K562 (cell line): Measurements from ENCODE around the gene GEN1. TPM values are rescaled to one million over a fixed set of nuclear protein-coding genes. Genes with fewer than 3 reads are reported as not detected.

ENCODE experiments used
- ATAC-seq: fragments of 200-7000 bp; cut with Tn5 transposase; 3 replicates; pipeline ENCODE4 v1.9.1; 2020; ENCODE audit warnings: moderate library complexity
- BruUV-seq: library from RNA; stranded (reverse); fragments of 400-500 nt; replicated peaks from 2 replicates; lab custom pipeline; 2021; lab: Mats Ljungman, UMichigan
- CTCF ChIA-PET: fragments of 300-600 bp; formaldehyde crosslinking; extraction: SDS; loops from one replicate; lab custom pipeline; 2021; ENCODE audit warnings: low intra/inter-chr PET ratio; lab: Yijun Ruan, JAX
- POLR2A ChIA-PET: fragments of 300-600, 350-650 bp; sonication (Branson Sonifier 250); formaldehyde crosslinking; extraction: SDS; loops from one replicate; lab custom pipeline; 2021; ENCODE audit warnings: antibody characterized with exemption, inconsistent platforms; lab: Yijun Ruan, JAX
- DNase-seq, 4 experiments: peaks; one replicate each; pipeline versions ENCODE4 v3.0.0 to v3.0.0-alpha.2; 2011 to 2018; ENCODE audit warnings: low spot score in 3 of 4, mixed read lengths in 3 of 4; ENCODE audit errors: extremely low read depth in 1 of 4
- FAIRE-seq: peaks from 2 replicates; lab custom pipeline; 2011; peaks lifted over from hg19 to GRCh38; lab: Jason Lieb, UNC
- H2AFZ ChIP-seq: 2 replicates; pipeline ENCODE4 v1.6.0; 2011; ENCODE audit warnings: low read depth, low read length, control low read depth, inconsistent platforms
- H3K27ac ChIP-seq: fragments of 200-600 bp; 3 replicates; pipeline ENCODE4 v1.8.0; 2011; ENCODE audit warnings: low read depth, mild to moderate bottlenecking, control low read depth, inconsistent platforms, low read length, moderate library complexity, mixed read lengths; ENCODE audit errors: extremely low read depth
- H3K27me3 ChIP-seq, 2 experiments: fragments of 300-600 bp in 1 of 2; 2 replicates in 1 of 2; 3 replicates in 1 of 2; pipeline versions ENCODE4 v1.6.0 to v1.8.0; 2011; ENCODE audit warnings: inconsistent platforms in 2 of 2, low read length in 2 of 2, mild to moderate bottlenecking in 1 of 2, mixed read lengths in 1 of 2, moderate library complexity in 1 of 2; ENCODE audit not compliant: control insufficient read depth in 2 of 2, insufficient read depth in 2 of 2
- H3K36me3 ChIP-seq: fragments of 300-600 bp; 3 replicates; pipeline ENCODE4 v1.8.0; 2011; ENCODE audit warnings: mild to moderate bottlenecking, low read length, inconsistent platforms; ENCODE audit not compliant: control insufficient read depth, insufficient read depth
- H3K4me1 ChIP-seq, 2 experiments: fragments of 200-600 bp in 1 of 2; replicated peaks in 1 of 2; 2 replicates in 1 of 2; 3 replicates in 1 of 2; pipeline versions ENCODE4 v1.5.1 to v1.8.0; 2011; ENCODE audit warnings: inconsistent platforms in 2 of 2, low read length in 2 of 2, mild to moderate bottlenecking in 1 of 2, mixed read lengths in 1 of 2, moderate library complexity in 1 of 2; ENCODE audit not compliant: control insufficient read depth in 2 of 2, insufficient read depth in 2 of 2
- H3K4me2 ChIP-seq: 2 replicates; pipeline ENCODE4 v1.6.1; 2011; ENCODE audit warnings: low read length, control low read depth, inconsistent platforms, mixed read lengths; ENCODE audit not compliant: insufficient read depth
- H3K4me3 ChIP-seq: fragments of 200-600 bp; sonication (generic), shearing (Covaris generic); 2 replicates; pipeline ENCODE4 v1.5.1; 2016; ENCODE audit warnings: control low read depth, inconsistent platforms
- H3K79me2 ChIP-seq: fragments of 200-600 bp; 3 replicates; pipeline ENCODE4 v1.8.0; 2011; ENCODE audit warnings: low read length, inconsistent platforms; ENCODE audit not compliant: control insufficient read depth, insufficient read depth
- H3K9ac ChIP-seq, 2 experiments: 2 replicates each; pipeline versions ENCODE4 v1.6.0 to v1.6.1; 2011; ENCODE audit warnings: low read depth in 2 of 2, low read length in 2 of 2, control low read depth in 1 of 2, inconsistent platforms in 1 of 2, mild to moderate bottlenecking in 1 of 2, mixed read lengths in 1 of 2; ENCODE audit not compliant: insufficient read depth in 1 of 2
- H3K9me1 ChIP-seq: one replicate; pipeline ENCODE4 v1.6.0; 2011; ENCODE audit warnings: inconsistent platforms, mild to moderate bottlenecking, low read length, moderate library complexity; ENCODE audit not compliant: control insufficient read depth, insufficient read depth
- H3K9me3 ChIP-seq: replicated peaks from 2 replicates; pipeline ENCODE4 v1.5.1; 2011; ENCODE audit warnings: low read depth, low read length, inconsistent platforms; ENCODE audit not compliant: control insufficient read depth, insufficient read depth
- H4K20me1 ChIP-seq: replicated peaks from 2 replicates; pipeline ENCODE4 v1.6.1; 2011; ENCODE audit warnings: low read length, inconsistent platforms, mixed read lengths; ENCODE audit not compliant: control insufficient read depth, insufficient read depth
- ADNP ChIP-seq: fragments of 200-800 bp; sonication (Bioruptor generic); IDR thresholded peaks from 2 replicates; pipeline ENCODE4 v1.6.1; 2016; ENCODE audit warnings: missing genetic modification characterization, missing compliant biosample characterization
- CEBPG ChIP-seq, 3 experiments: fragments of 200-800 bp in 1 of 3; sonication (Bioruptor generic) in 1 of 3; sonication (generic) in 1 of 3; formaldehyde crosslinking in 1 of 3; IDR thresholded peaks in 2 of 3; conservative IDR thresholded peaks in 1 of 3; 2 replicates each; pipeline versions ENCODE4 v1.6.1 to v1.8.0; 2016 to 2022; ENCODE audit warnings: missing compliant biosample characterization in 2 of 3, missing genetic modification characterization in 2 of 3, mild to moderate bottlenecking in 1 of 3, missing genetic modification reagents in 1 of 3
- EHMT2 ChIP-seq: fragments of 450-650 bp; IDR thresholded peaks from 2 replicates; pipeline ENCODE4 v1.6.1; 2018; ENCODE audit warnings: antibody characterized with exemption
- FOXP1 ChIP-seq: sonication (generic); formaldehyde crosslinking; IDR thresholded peaks from 2 replicates; pipeline ENCODE4 v1.8.0; 2022; ENCODE audit warnings: mild to moderate bottlenecking, missing genetic modification reagents
- GTF2B ChIP-seq: IDR thresholded peaks from 2 replicates; pipeline ENCODE4 v1.6.1; 2011; ENCODE audit not compliant: insufficient read length; ENCODE audit errors: extremely low read depth
- HMG20B ChIP-seq: fragments of 250-450 bp; sonication (Bioruptor Pico); IDR thresholded peaks from 2 replicates; pipeline ENCODE4 v1.5.0; 2021; ENCODE audit warnings: mild to moderate bottlenecking
- NR3C1 ChIP-seq: sonication (generic); formaldehyde crosslinking; IDR thresholded peaks from 2 replicates; pipeline ENCODE4 v1.8.1; 2022; ENCODE audit warnings: missing genetic modification reagents
- SMAD2 ChIP-seq: fragments of 150-350 bp; IDR thresholded peaks from 2 replicates; pipeline ENCODE4 v1.6.1; 2014; ENCODE audit warnings: low read depth, mild to moderate bottlenecking, low read length
- TAF7 ChIP-seq: fragments of 450-650 bp; IDR thresholded peaks from 2 replicates; pipeline ENCODE4 v1.6.1; 2016; ENCODE audit warnings: missing genetic modification characterization, missing compliant biosample characterization
- TCFL5 ChIP-seq: fragments of 250-450 bp; sonication (Bioruptor Pico); conservative IDR thresholded peaks from 2 replicates; pipeline ENCODE4 v1.6.1; 2021; ENCODE audit warnings: mild to moderate bottlenecking, moderate library complexity, matching md5 sums
- ZBTB11 ChIP-seq, 3 experiments: fragments of 200-800 bp in 1 of 3; fragments of 250-450 bp in 1 of 3; fragments of 450-650 bp in 1 of 3; sonication (Bioruptor Pico) in 1 of 3; sonication (Bioruptor generic) in 1 of 3; formaldehyde crosslinking in 1 of 3; IDR thresholded peaks; 2 replicates each; pipeline versions ENCODE4 v1.6.1 to v1.8.0; 2016 to 2022; ENCODE audit warnings: mild to moderate bottlenecking in 2 of 3, missing genetic modification characterization in 2 of 3, missing compliant biosample characterization in 1 of 3, moderate library complexity in 1 of 3
- ZBTB33 ChIP-seq: sonication (generic); formaldehyde crosslinking; IDR thresholded peaks from 2 replicates; pipeline ENCODE4 v1.8.1; 2023; ENCODE audit warnings: mild to moderate bottlenecking, missing genetic modification reagents
- ZNF146 ChIP-seq: IDR thresholded peaks from one replicate; pipeline ENCODE4 v1.6.1; 2018; ENCODE audit warnings: missing compliant biosample characterization; ENCODE audit not compliant: unreplicated experiment
- ZNF41 ChIP-seq: fragments of 250-450 bp; sonication (Bioruptor Pico); conservative IDR thresholded peaks from 2 replicates; pipeline ENCODE4 v1.4.0; 2020; ENCODE audit warnings: mild to moderate bottlenecking
- WGBS: fragments of 100-300 bp; shearing (Covaris generic); methylation state at CpG from one replicate; pipeline ENCODE4 v1.1.6; 2016; ENCODE audit warnings: low coverage, mixed read lengths; ENCODE audit not compliant: insufficient coverage; ENCODE audit errors: missing lambda C conversion rate; 5-methylcytosine and 5-hydroxymethylcytosine counted together
- in situ Hi-C: fragments of 300-500 bp; cut with MboI; formaldehyde crosslinking; loops from 4 replicates; pipeline ENCODE4 v1.15.0; 2018; ENCODE audit warnings: inconsistent platforms, mixed read lengths
- intact Hi-C: fragments of 100-400 bp; cut with micrococcal nuclease; formaldehyde crosslinking; loops from 2 replicates; pipeline ENCODE4 v1.14.2; 2022
- polyA plus RNA-seq, 8 experiments: library from polyadenylated mRNA; depleted of rRNA in 4 of 8; stranded (reverse) in 5 of 8; unstranded in 3 of 8; fragments of >200 nt; fragmentation: Nextera tagmentation in 2 of 8; fragmentation: Illumina TruSeq in 1 of 8; extraction: Ambion mirVana in 2 of 8; extraction: Trizol in 1 of 8; gene quantifications; 2 replicates each; pipeline versions ENCODE4 v1.2.1 to v1.2.3, GENCODE V29; 2011 to 2014; ENCODE audit warnings: inconsistent platforms in 1 of 8, missing spikeins in 1 of 8
- total RNA-seq, 7 experiments: library from RNA; depleted of rRNA in 6 of 7; stranded (reverse); fragments of >200 nt in 6 of 7; fragmentation: Illumina TruSeq in 2 of 7; extraction: Trizol in 2 of 7; gene quantifications; 2 replicates each; pipeline versions ENCODE4 v1.2.1 to v1.2.3, GENCODE V29; 2011 to 2021; ENCODE audit warnings: low replicate concordance in 1 of 7

The GEN1 gene
- total and polyA plus RNA-seq, 9 of the 15 experiments (the other 6 are each of a cell fraction or from before 2014, with no cell fraction given) = 8.6 to 39.7 (median 24.5) TPM

GRCh38 chr2:17798338-17798737 lies 44.4 kb downstream of the GEN1 start:
- BruUV-seq = no TSS peak
- POLR2A ChIA-PET = interaction anchor here (0.6 kb wide), 1 partner anchor 280 kb away, joined by 3 read pairs; the partner anchor contains the start of gene RAD51AP2
- CTCF ChIA-PET = no interaction called here
- Histone ChIP-seq H3K36me3 (no peaks in the 10 kb centered on the region), H3K4me2 (no peak overlapping the region), H3K4me1 (no peaks in the 10 kb centered on the region), H3K27ac (no peak overlapping the region), H4K20me1 (no peaks in the 10 kb centered on the region), H3K9me3 (no peaks in the 10 kb centered on the region), H2AFZ (no peak overlapping the region), H3K4me3 (no peak overlapping the region), H3K9me1 (no peaks in the 10 kb centered on the region), H3K27me3 (peaks cover 7 to 22% of the 10 kb centered on the region in 2 experiments; a peak in 4 of 5 replicates), H3K79me2 (no peaks in the 10 kb centered on the region), H3K9ac (no peak overlapping the region)
- ATAC-seq (no peak), FAIRE-seq (no peak), DNase-seq (no peak)
- intact Hi-C loops (no loop called here), in situ Hi-C loops (no loop called here)
- 1% methylated on average over 4 of the region's 4 CpGs for WGBS
- TF ChIP-seq HMG20B = no peak
- no peak for TF ChIP-seq FOXP1
- no peak for TF ChIP-seq ZBTB33 (CRISPR knock-in tag)
- TF ChIP-seq TCFL5 (CRISPR knock-in tag) = no peak
- TF ChIP-seq ZNF146 (CRISPR knock-in tag) = no peak
- TF ChIP-seq CEBPG (CRISPR knock-in tag; IDR thresholded peaks at IDR 0.05) = no peak
- no peak for TF ChIP-seq CEBPG (tag; conservative IDR thresholded peaks at IDR 0.05 in 1 of 2, IDR thresholded peaks at IDR 0.05 in 1 of 2)
- no peak for TF ChIP-seq ADNP (tag)
- no peak for TF ChIP-seq GTF2B
- TF ChIP-seq SMAD2 = no peak
- TF ChIP-seq ZNF41 (CRISPR knock-in tag) = no peak
- TF ChIP-seq ZBTB11 (CRISPR knock-in tag; IDR thresholded peaks at IDR 0.05) = no peak
- no peak for TF ChIP-seq NR3C1
- TF ChIP-seq TAF7 (tag) = no peak
- no peak for TF ChIP-seq EHMT2
